IMR-90 (cell line): ENCODE data around the gene VGLL2.

ENCODE experiments used
- BHLHE40 ChIP-seq: fragments of 150-350 bp; IDR thresholded peaks from 2 replicates; pipeline ENCODE4 v1.6.1; 2016; ENCODE audit warnings: mild to moderate bottlenecking, low read depth, low read length
- CEBPB ChIP-seq: IDR thresholded peaks from 2 replicates; pipeline ENCODE4 v1.6.1; 2012; ENCODE audit warnings: low read depth, low read length, improper control_type of control experiment
- CHD1 ChIP-seq: IDR thresholded peaks from 2 replicates; pipeline ENCODE4 v1.6.1; 2012; ENCODE audit warnings: low read depth, low read length, improper control_type of control experiment
- FOS ChIP-seq: fragments of 150-350 bp; IDR thresholded peaks from 2 replicates; pipeline ENCODE4 v1.6.1; 2016; ENCODE audit warnings: low read depth, low read length
- MAFK ChIP-seq: IDR thresholded peaks from 2 replicates; pipeline ENCODE4 v1.6.1; 2012; ENCODE audit warnings: low read depth, low read length, improper control_type of control experiment
- MXI1 ChIP-seq: IDR thresholded peaks from 2 replicates; pipeline ENCODE4 v1.6.1; 2012; ENCODE audit warnings: low read depth, mild to moderate bottlenecking, low read length, moderate library complexity, borderline replicate concordance
- POLR2A ChIP-seq: IDR thresholded peaks from 2 replicates; pipeline ENCODE4 v1.6.1; 2012; ENCODE audit warnings: mild to moderate bottlenecking, low read depth, low read length
- RAD21 ChIP-seq: IDR thresholded peaks from 2 replicates; pipeline ENCODE4 v1.6.1; 2012; ENCODE audit warnings: low read length, improper control_type of control experiment
- RCOR1 ChIP-seq: IDR thresholded peaks from 2 replicates; pipeline ENCODE4 v1.6.1; 2012; ENCODE audit warnings: mild to moderate bottlenecking, low read length, improper control_type of control experiment; ENCODE audit not compliant: insufficient replicate concordance
- RFX5 ChIP-seq: IDR thresholded peaks from 2 replicates; pipeline ENCODE4 v1.8.0; 2012; ENCODE audit warnings: low read depth, mild to moderate bottlenecking, low read length, moderate library complexity
- SMC3 ChIP-seq: fragments of 150-350 bp; IDR thresholded peaks from 2 replicates; pipeline ENCODE4 v1.6.1; 2016; ENCODE audit warnings: low read depth, mild to moderate bottlenecking, antibody characterized with exemption, low read length, moderate library complexity
- TF ChIP-seq, protein P1 (sequence below): fragments of 150-350 bp; IDR thresholded peaks from 2 replicates; pipeline ENCODE4 v1.6.1; 2017; ENCODE audit warnings: mild to moderate bottlenecking, antibody characterized with exemption, low read length, low read depth
- TF ChIP-seq, protein P2 (sequence below): conservative IDR thresholded peaks from 2 replicates; pipeline ENCODE4 v1.5.1; 2012; ENCODE audit warnings: mild to moderate bottlenecking, low read depth, low read length, improper control_type of control experiment

DNA sequence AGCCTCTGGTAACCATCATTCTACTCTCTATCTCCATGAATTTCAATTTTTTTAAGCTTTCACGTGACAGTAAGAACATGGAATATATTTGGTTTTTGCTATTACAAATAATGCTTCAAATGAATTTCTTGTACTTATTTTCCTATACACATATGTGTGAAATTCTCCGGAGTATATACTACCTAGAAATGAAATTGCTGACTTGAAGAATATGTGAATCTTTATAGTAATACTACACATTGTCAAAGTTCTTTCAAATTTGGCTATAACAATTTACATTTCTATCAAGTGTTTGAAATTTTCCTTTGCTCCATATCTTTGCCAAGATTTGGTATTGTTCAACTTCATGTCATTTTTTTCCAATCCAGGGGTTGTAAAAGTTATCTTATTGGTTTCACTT, 11.6 kb upstream of the VGLL2 start:
- TF ChIP-seq, protein P1, sequence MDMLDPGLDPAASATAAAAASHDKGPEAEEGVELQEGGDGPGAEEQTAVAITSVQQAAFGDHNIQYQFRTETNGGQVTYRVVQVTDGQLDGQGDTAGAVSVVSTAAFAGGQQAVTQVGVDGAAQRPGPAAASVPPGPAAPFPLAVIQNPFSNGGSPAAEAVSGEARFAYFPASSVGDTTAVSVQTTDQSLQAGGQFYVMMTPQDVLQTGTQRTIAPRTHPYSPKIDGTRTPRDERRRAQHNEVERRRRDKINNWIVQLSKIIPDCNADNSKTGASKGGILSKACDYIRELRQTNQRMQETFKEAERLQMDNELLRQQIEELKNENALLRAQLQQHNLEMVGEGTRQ, result no peak
- no peak for TF ChIP-seq POLR2A
- TF ChIP-seq, protein P2, sequence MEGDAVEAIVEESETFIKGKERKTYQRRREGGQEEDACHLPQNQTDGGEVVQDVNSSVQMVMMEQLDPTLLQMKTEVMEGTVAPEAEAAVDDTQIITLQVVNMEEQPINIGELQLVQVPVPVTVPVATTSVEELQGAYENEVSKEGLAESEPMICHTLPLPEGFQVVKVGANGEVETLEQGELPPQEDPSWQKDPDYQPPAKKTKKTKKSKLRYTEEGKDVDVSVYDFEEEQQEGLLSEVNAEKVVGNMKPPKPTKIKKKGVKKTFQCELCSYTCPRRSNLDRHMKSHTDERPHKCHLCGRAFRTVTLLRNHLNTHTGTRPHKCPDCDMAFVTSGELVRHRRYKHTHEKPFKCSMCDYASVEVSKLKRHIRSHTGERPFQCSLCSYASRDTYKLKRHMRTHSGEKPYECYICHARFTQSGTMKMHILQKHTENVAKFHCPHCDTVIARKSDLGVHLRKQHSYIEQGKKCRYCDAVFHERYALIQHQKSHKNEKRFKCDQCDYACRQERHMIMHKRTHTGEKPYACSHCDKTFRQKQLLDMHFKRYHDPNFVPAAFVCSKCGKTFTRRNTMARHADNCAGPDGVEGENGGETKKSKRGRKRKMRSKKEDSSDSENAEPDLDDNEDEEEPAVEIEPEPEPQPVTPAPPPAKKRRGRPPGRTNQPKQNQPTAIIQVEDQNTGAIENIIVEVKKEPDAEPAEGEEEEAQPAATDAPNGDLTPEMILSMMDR, result no peak
- TF ChIP-seq FOS, result no peak
- no peak for TF ChIP-seq BHLHE40
- no peak for TF ChIP-seq MAFK
- no peak for TF ChIP-seq RFX5
- no peak for TF ChIP-seq MXI1
- no peak for TF ChIP-seq CHD1
- no peak for TF ChIP-seq CEBPB
- no peak for TF ChIP-seq SMC3
- no peak for TF ChIP-seq RAD21
- no peak for TF ChIP-seq RCOR1
